Mesothelial cell of epicardium (in vitro differentiated cells): ENCODE results near the gene LYRM1. TPM values are rescaled to one million over a fixed set of nuclear protein-coding genes. Genes with fewer than 3 reads are reported as not detected.

Experiments used
- DNase-seq, 2 experiments: peaks; one replicate each; pipeline ENCODE4 v3.0.0; 2021; ENCODE audit warnings: low spot score in 2 of 2; ENCODE audit not compliant: unreplicated experiment in 2 of 2
- H3K27ac Mint-ChIP-seq: 2 replicates; pipeline ENCODE4 v1.8.0; 2021; ENCODE audit warnings: mixed read lengths
- H3K27me3 Mint-ChIP-seq: 2 replicates; pipeline ENCODE4 v1.8.0; 2021; ENCODE audit warnings: low read depth, mixed read lengths
- H3K36me3 Mint-ChIP-seq: 2 replicates; pipeline ENCODE4 v1.8.0; 2021; ENCODE audit warnings: mixed read lengths
- H3K4me1 Mint-ChIP-seq: 2 replicates; pipeline ENCODE4 v1.8.0; 2021; ENCODE audit warnings: mixed read lengths
- H3K4me3 Mint-ChIP-seq: 2 replicates; pipeline ENCODE4 v1.8.0; 2021; ENCODE audit warnings: mild to moderate bottlenecking, moderate library complexity, mixed read lengths
- H3K9me3 Mint-ChIP-seq: 2 replicates; pipeline ENCODE4 v1.8.0; 2021; ENCODE audit warnings: mixed read lengths
- total RNA-seq: library from RNA; stranded (reverse); gene quantifications from 3 replicates; pipeline ENCODE4 v1.2.1, GENCODE V29; 2021
- TF ChIP-seq, protein P1 (sequence below): fragments of 200-600 bp; sonication (generic); IDR thresholded peaks from one replicate; pipeline ENCODE4 v1.5.0; 2021; ENCODE audit warnings: antibody characterized with exemption; ENCODE audit not compliant: unreplicated experiment

Gene LYRM1
- total RNA-seq, 1 donor from 2014 or later, result 15.9 TPM

DNA sequence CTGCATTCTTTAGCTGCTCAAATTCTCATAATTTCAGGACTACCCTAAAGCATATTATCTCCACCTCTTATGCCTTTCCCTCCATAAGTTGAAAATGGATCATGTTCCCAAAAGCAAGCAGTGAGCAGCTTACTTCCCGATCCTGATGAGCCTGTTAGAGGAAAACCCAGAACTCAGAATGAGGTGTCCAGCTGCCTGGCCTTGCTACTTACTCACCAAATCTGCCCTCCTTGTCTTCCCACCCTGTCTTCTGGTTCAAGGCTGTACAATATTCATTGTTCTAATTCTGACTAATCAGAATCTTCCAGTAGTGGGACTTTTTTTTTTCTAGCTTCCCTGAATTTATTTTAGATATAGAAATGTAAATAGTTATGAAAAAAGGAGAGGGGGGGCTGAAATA, 10.8 kb downstream of the LYRM1 start:
- no peaks in the 10 kb centered on the region for H3K27me3 Mint-ChIP-seq
- no peaks in the 10 kb centered on the region for H3K9me3 Mint-ChIP-seq
- DNase-seq, result no peak
- peaks cover 18% of the 10 kb centered on the region for H3K4me1 Mint-ChIP-seq
- no peak overlapping the region for H3K27ac Mint-ChIP-seq
- H3K36me3 Mint-ChIP-seq, result peaks cover 9% of the 10 kb centered on the region
- TF ChIP-seq, protein P1, sequence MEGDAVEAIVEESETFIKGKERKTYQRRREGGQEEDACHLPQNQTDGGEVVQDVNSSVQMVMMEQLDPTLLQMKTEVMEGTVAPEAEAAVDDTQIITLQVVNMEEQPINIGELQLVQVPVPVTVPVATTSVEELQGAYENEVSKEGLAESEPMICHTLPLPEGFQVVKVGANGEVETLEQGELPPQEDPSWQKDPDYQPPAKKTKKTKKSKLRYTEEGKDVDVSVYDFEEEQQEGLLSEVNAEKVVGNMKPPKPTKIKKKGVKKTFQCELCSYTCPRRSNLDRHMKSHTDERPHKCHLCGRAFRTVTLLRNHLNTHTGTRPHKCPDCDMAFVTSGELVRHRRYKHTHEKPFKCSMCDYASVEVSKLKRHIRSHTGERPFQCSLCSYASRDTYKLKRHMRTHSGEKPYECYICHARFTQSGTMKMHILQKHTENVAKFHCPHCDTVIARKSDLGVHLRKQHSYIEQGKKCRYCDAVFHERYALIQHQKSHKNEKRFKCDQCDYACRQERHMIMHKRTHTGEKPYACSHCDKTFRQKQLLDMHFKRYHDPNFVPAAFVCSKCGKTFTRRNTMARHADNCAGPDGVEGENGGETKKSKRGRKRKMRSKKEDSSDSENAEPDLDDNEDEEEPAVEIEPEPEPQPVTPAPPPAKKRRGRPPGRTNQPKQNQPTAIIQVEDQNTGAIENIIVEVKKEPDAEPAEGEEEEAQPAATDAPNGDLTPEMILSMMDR, result no peak
- no peak overlapping the region for H3K4me3 Mint-ChIP-seq

DNA sequence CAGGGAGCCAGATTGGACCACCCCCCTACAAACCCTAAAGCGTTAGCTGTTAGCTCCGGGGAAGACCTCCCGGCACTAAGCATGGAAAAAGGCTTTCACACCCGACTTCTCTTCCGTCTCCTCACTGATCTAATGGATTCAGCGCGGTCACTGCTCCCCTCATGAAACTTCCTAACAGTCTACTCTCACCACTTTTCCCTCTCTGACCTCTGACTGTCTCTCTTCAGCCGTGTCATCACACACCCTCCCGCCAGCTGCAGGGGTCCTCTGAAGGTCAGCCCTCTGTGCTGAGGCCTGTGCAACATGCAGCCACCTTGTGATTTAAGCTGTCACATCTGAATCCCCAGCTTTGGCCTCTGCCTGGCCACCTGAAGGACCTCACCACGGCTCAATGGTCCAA, 15.7 kb downstream of the LYRM1 start:
- no peaks in the 10 kb centered on the region for H3K9me3 Mint-ChIP-seq
- H3K4me1 Mint-ChIP-seq, result peaks cover 6% of the 10 kb centered on the region

DNA sequence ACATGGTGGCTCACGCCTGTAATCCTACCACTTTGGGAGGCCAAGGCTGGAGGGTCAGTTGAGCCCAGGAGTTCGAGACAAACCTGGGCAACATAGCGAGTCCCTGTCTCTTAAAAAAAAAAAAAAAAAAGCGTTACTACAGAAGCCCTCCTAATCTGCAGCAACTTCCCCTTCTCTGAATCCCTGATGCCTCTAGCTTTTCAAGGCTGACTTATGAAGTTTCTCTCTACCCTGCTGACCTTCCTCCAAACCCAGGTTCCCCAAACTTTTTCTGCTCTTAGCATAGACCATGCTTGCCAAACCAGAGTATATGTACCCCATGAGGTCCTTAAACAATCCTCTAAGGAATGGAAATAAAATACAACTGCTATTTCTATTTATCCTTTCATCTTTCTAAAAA, 16.4 kb downstream of the LYRM1 start:
- H3K27me3 Mint-ChIP-seq, result no peaks in the 10 kb centered on the region

More for the DNA sequence above, 15.7 kb downstream of the LYRM1 start:
- H3K36me3 Mint-ChIP-seq, result peaks cover 13% of the 10 kb centered on the region
- no peak overlapping the region for H3K4me3 Mint-ChIP-seq
- TF ChIP-seq, protein P1, result no peak
- DNase-seq, result no peak
- H3K27ac Mint-ChIP-seq, result no peak overlapping the region
- H3K27me3 Mint-ChIP-seq, result no peaks in the 10 kb centered on the region

DNA sequence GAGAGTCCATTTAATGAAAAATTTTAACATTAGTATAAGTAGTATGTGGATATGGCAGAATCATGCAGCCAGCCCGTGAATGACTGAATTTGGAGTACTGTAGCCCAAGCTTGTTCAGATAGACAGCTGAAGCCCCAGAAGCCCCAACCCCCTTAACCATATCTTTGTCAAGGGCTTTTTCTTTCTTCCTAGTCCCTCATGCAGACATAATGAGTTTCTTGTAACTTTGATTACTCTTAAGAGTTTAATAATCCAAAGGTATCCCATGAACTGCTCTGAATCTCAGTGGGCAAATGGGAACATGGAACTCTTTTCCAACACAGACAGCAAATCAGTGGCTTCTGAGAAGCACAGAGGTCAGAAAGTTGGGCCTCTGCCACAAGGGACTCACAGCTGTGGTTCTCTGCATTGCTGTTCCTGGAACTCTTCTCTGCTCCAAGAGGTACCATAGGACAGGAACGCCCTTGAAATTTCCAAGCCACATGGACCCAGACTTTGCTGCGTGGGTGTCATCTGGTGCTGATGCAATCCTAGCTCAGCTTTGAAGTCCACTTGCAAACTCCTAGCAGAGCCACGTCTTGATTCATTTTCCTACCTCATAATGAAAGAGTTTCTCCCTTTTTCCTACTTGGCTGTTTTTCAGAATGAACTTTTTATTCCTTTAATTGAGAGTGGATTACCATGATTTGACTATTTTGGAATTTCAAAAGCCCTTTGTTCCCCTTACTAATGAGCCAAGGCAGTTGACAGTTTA, 18.1 kb downstream of the LYRM1 start:
- H3K27ac Mint-ChIP-seq, result no peak overlapping the region
- no peak overlapping the region for H3K4me3 Mint-ChIP-seq
- H3K4me1 Mint-ChIP-seq, result peaks cover 3% of the 10 kb centered on the region
- peaks cover 18% of the 10 kb centered on the region for H3K36me3 Mint-ChIP-seq
- no peaks in the 10 kb centered on the region for H3K27me3 Mint-ChIP-seq
- DNase-seq, result no peak
- no peaks in the 10 kb centered on the region for H3K9me3 Mint-ChIP-seq
- TF ChIP-seq, protein P1, result no peak

More for the DNA sequence above, 16.4 kb downstream of the LYRM1 start:
- H3K9me3 Mint-ChIP-seq, result no peaks in the 10 kb centered on the region
- peaks cover 4% of the 10 kb centered on the region for H3K4me1 Mint-ChIP-seq
- TF ChIP-seq, protein P1, result no peak
- no peak overlapping the region for H3K27ac Mint-ChIP-seq
- no peak overlapping the region for H3K4me3 Mint-ChIP-seq
- H3K36me3 Mint-ChIP-seq, result peaks cover 13% of the 10 kb centered on the region
- DNase-seq, result no peak

DNA sequence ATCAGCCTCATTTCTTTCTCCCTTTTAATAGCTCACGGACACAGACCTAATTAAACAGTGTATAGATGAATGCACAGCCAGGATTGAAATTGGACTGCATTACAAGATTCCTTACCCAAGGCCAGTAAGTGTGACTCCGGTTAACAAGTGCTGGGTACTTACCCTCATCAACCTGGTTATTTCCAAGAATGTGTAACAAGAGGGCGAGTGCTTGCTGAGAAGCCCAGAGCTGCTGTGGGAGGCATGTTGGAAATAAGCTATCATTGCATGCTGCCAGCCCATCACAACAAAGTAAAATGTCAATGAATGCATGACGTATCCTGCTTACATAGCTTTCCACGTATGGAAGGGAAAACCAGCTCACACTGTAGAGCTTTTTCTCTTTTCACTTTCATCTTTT, 19.5 kb downstream of the LYRM1 start:
- TF ChIP-seq, protein P1, result no peak
- no peaks in the 10 kb centered on the region for H3K4me1 Mint-ChIP-seq
- DNase-seq, result no peak
- H3K9me3 Mint-ChIP-seq, result no peaks in the 10 kb centered on the region
- H3K36me3 Mint-ChIP-seq, result peaks cover 22% of the 10 kb centered on the region
- no peak overlapping the region for H3K4me3 Mint-ChIP-seq
- H3K27ac Mint-ChIP-seq, result no peak overlapping the region
- H3K27me3 Mint-ChIP-seq, result no peaks in the 10 kb centered on the region

DNA sequence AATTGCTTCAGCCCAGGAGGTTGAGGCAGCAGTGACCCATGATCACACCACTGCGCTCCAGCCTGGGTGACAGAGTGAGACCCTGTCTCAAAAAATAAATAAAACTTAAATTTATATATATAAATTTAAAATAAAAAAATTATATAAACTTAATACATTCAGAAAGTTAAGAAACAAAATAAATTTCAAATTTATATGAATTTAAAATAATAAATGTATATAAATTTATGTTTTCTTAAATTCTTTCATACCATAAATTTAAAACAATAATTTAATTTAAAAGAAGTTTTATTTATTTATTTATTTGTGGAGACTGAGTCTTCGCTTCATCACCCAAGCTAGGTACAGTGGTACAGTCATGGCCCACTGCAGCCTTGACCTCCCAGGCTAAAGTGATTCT, 20.2 kb downstream of the LYRM1 start:
- H3K4me1 Mint-ChIP-seq, result no peaks in the 10 kb centered on the region
- H3K4me3 Mint-ChIP-seq, result no peak overlapping the region
- H3K9me3 Mint-ChIP-seq, result no peaks in the 10 kb centered on the region
- H3K36me3 Mint-ChIP-seq, result peaks cover 19% of the 10 kb centered on the region
- TF ChIP-seq, protein P1, result no peak
- DNase-seq, result no peak
- no peaks in the 10 kb centered on the region for H3K27me3 Mint-ChIP-seq
- no peak overlapping the region for H3K27ac Mint-ChIP-seq
